OCI-LY7 (cell line): ENCODE measurements around the gene POLR2M. TPM values are rescaled to one million over a fixed set of nuclear protein-coding genes. Genes with fewer than 3 reads are reported as not detected.
A peak's percentile ranks its signal among the peaks of the same experiment; 100 is the strongest.

ENCODE experiments used
- Bru-seq: library from RNA; stranded (reverse); fragments of 400-500 nt; gene quantifications from one replicate; lab custom pipeline; 2021; lab: Mats Ljungman, UMichigan
- BruChase-seq, 2 experiments: library from RNA; stranded (reverse); fragments of 400-500 nt; gene quantifications; one replicate each; lab custom pipeline; 2021; lab: Mats Ljungman, UMichigan
- BruUV-seq: library from RNA; stranded (reverse); fragments of 400-500 nt; replicated peaks from 2 replicates; lab custom pipeline; 2021; lab: Mats Ljungman, UMichigan
- CTCF ChIA-PET: fragments of 300-600 bp; sonication (Branson Sonifier 250); formaldehyde crosslinking; loops from one replicate; lab custom pipeline; 2022; ENCODE audit warnings: antibody characterized with exemption; ENCODE audit not compliant: unreplicated experiment; lab: Charles Lee
- POLR2A ChIA-PET: fragments of 300-600 bp; sonication (Branson Sonifier 250); formaldehyde crosslinking; loops from one replicate; lab custom pipeline; 2022; ENCODE audit warnings: antibody characterized with exemption; lab: Charles Lee
- DNase-seq: peaks from one replicate; pipeline ENCODE4 v3.0.0-alpha.2; 2015; ENCODE audit warnings: low spot score
- H2AFZ ChIP-seq: fragments of 200-600 bp; sonication (generic), shearing (Covaris generic); 2 replicates; pipeline ENCODE4 v1.6.1; 2014; ENCODE audit warnings: mild to moderate bottlenecking, antibody characterized with exemption, low read length, moderate library complexity
- H3K27ac ChIP-seq: fragments of 200-600 bp; sonication (generic); 2 replicates; pipeline ENCODE4 v1.5.1; 2014; ENCODE audit warnings: mixed run types, low read depth, mild to moderate bottlenecking, moderate library complexity, low read length, inconsistent platforms; ENCODE audit not compliant: poor library complexity, severe bottlenecking
- H3K36me3 ChIP-seq: fragments of 200-600 bp; sonication (generic); 2 replicates; pipeline ENCODE4 v1.6.1; 2014; ENCODE audit warnings: mild to moderate bottlenecking, antibody characterized with exemption, low read length, moderate library complexity, mixed read lengths; ENCODE audit not compliant: insufficient read depth
- H3K4me1 ChIP-seq: fragments of 200-600 bp; sonication (generic); 2 replicates; pipeline ENCODE4 v1.5.1; 2014; ENCODE audit warnings: mild to moderate bottlenecking, low read length; ENCODE audit not compliant: insufficient read depth, poor library complexity, severe bottlenecking
- H3K4me2 ChIP-seq: fragments of 200-600 bp; sonication (generic); 2 replicates; pipeline ENCODE4 v1.6.1; 2014; ENCODE audit warnings: mild to moderate bottlenecking, low read length
- H3K4me3 ChIP-seq: fragments of 200-600 bp; sonication (generic); 2 replicates; pipeline ENCODE4 v1.5.1; 2014; ENCODE audit warnings: mild to moderate bottlenecking, low read depth, low read length; ENCODE audit not compliant: poor library complexity, severe bottlenecking
- H3K79me2 ChIP-seq: fragments of 200-600 bp; sonication (generic); 2 replicates; pipeline ENCODE4 v1.6.1; 2016; ENCODE audit warnings: low read depth, mild to moderate bottlenecking, low read length, moderate library complexity, mixed read lengths; ENCODE audit not compliant: insufficient read depth
- H3K9me2 ChIP-seq: fragments of 200-600 bp; sonication (generic); 2 replicates; pipeline ENCODE4 v1.6.1; 2016; ENCODE audit warnings: mild to moderate bottlenecking, low read length, mixed read lengths; ENCODE audit not compliant: insufficient read depth
- H3K9me3 ChIP-seq: fragments of 200-600 bp; sonication (generic); 2 replicates; pipeline ENCODE4 v1.6.1; 2014; ENCODE audit warnings: mild to moderate bottlenecking, mixed run types, low read length, mixed read lengths
- H4K20me1 ChIP-seq: fragments of 200-600 bp; sonication (generic); 2 replicates; pipeline ENCODE4 v1.6.1; 2014; ENCODE audit warnings: mild to moderate bottlenecking, antibody characterized with exemption, low read length, moderate library complexity, mixed read lengths; ENCODE audit not compliant: insufficient read depth
- CTCF ChIP-seq: fragments of 200-600 bp; sonication (generic); conservative IDR thresholded peaks from 2 replicates; pipeline ENCODE4 v1.5.1; 2014; ENCODE audit warnings: mild to moderate bottlenecking, antibody characterized with exemption, low read length, moderate library complexity, mixed read lengths
- EZH2phosphoT487 ChIP-seq: fragments of 200-600 bp; sonication (generic); IDR thresholded peaks from 2 replicates; pipeline ENCODE4 v1.6.1; 2018; ENCODE audit warnings: low read depth, borderline replicate concordance, mild to moderate bottlenecking, mixed run types, antibody characterized with exemption, low read length, moderate library complexity, mixed read lengths
- intact Hi-C: fragments of 100-400 bp; cut with micrococcal nuclease; formaldehyde crosslinking; loops from one replicate; pipeline ENCODE4 v1.10.0; 2022; ENCODE audit not compliant: unreplicated experiment
- long read RNA-seq: library from polyadenylated mRNA; stranded (forward); transcript quantifications from one replicate; pipeline ENCODE4 v2.0.0, GENCODE V29; 2022
- total RNA-seq, 2 experiments: library from RNA; depleted of rRNA in 1 of 2; stranded (reverse); fragments of >200 nt in 1 of 2; shearing (Covaris generic) in 1 of 2; gene quantifications; 2 replicates each; pipeline ENCODE4 v1.2.3, GENCODE V29; 2014 to 2022

The POLR2M gene
- total RNA-seq (2014; rRNA removed; shearing (Covaris generic)) (154 and 264 TPM in 2 replicates), total RNA-seq (2022) (71.8 and 77.6 TPM in 2 replicates), Bru-seq, nascent RNA (percentile 92 among the genes with signal in this experiment), BruChase-seq, experiment 1, labeled RNA remaining after a 6-hour chase (percentile 96 among the genes with signal in this experiment), BruChase-seq, experiment 2, labeled RNA remaining after a 2-hour chase (percentile 98 among the genes with signal in this experiment)
- long read RNA-seq, full-length matches to known transcripts, result 81 of 85 reads
- long read RNA-seq, partial matches to known transcripts, result 0 of 85 reads
- long read RNA-seq, other reads (novel, unspliced or antisense), result 4 of 85 reads

GRCh38 chr15:57706405-57707209, at the start of gene POLR2M:
Gene POLR2M, plus strand, starts transcription at chr15:57706714. Its CDS starts 129 bp downstream, at chr15:57706843.
- no peak for TF ChIP-seq EZH2phosphoT487
- no peak for TF ChIP-seq CTCF
- Histone ChIP-seq H3K9me3 (peaks cover 6% of the 10 kb centered on the region; the same call in 1 of the 2 replicates), H3K36me3 (peaks cover 29% of the 10 kb centered on the region), H3K79me2 (peaks cover 44% of the 10 kb centered on the region), H3K4me2 (peak within 1 kb of the TSS; percentile 96), H4K20me1 (peaks cover 15% of the 10 kb centered on the region; the same call in 1 of the 2 replicates), H3K9me2 (no peaks in the 10 kb centered on the region), H3K27ac (peak within 1 kb of the TSS; percentile 55), H2AFZ (peak within 1 kb of the TSS; percentile 95), H3K4me3 (peak within 1 kb of the TSS; percentile 81), H3K4me1 (peaks cover 21% of the 10 kb centered on the region)
- intact Hi-C loops, result no loop called here
- ChIA-PET CTCF (no interaction called here), POLR2A (interaction anchor here (0.7 to 1.1 kb wide), 4 partner anchors 15 to 1462 kb away, joined by 3 to 5 read pairs (median 3); no protein-coding TSS in a partner anchor)
- DNase-seq, result peak; percentile 95
- BruUV-seq, result no TSS peak

- Histone ChIP-seq H3K4me3 (no peak overlapping the region), H3K4me2 (no peak overlapping the region), H2AFZ (no peak overlapping the region), H3K4me1 (no peaks in the 10 kb centered on the region), H4K20me1 (no peaks in the 10 kb centered on the region), H3K79me2 (no peaks in the 10 kb centered on the region), H3K27ac (no peak overlapping the region), H3K9me3 (no peaks in the 10 kb centered on the region), H3K36me3 (no peaks in the 10 kb centered on the region), H3K9me2 (no peaks in the 10 kb centered on the region)
- CTCF ChIA-PET, result no interaction called here
- POLR2A ChIA-PET, result interaction anchor here (0.9 kb wide), 1 partner anchor 13 kb away, joined by 3 read pairs; no protein-coding TSS in a partner anchor
- no peak for TF ChIP-seq EZH2phosphoT487
- TF ChIP-seq CTCF, result no peak
- intact Hi-C loops, result no loop called here
- no TSS peak for BruUV-seq
- DNase-seq, result no peak
Observed at GRCh38 chr15:57657619-57658018, 48.9 kb upstream of the POLR2M start.
